Natural killer cell treated with Interleukin-12 subunit alpha and Interleukin-12 subunit beta and Interleukin-15 and Interleukin-18, amount 100 ng/mL, for 72 hours (primary cell): Measurements from ENCODE around the gene CABP7. TPM values are rescaled to one million over a fixed set of nuclear protein-coding genes. Genes with fewer than 3 reads are reported as not detected.

Source experiments
- ATAC-seq, 2 donors: fragments of 150-1000 bp; cut with Tn5 transposase in 1 of 2; sonication (Bioruptor Pico), chemical (Tn5 transposase) in 1 of 2; 2 replicates each; pipeline ENCODE4 v1.10.0; 2021
- DNase-seq: peaks from one replicate; pipeline ENCODE4 v3.0.0; 2022; ENCODE audit warnings: low spot score
- H3K27ac Mint-ChIP-seq, 2 donors: 1 replicate in 1 of 2; 2 replicates in 1 of 2; pipeline ENCODE4 v1.8.0; 2022; ENCODE audit warnings: mixed read lengths in 2 of 2, mild to moderate bottlenecking in 1 of 2, moderate library complexity in 1 of 2
- H3K27me3 Mint-ChIP-seq, 2 donors: 1 replicate in 1 of 2; 2 replicates in 1 of 2; pipeline ENCODE4 v1.8.0; 2022; ENCODE audit warnings: mixed read lengths in 2 of 2
- H3K36me3 Mint-ChIP-seq: one replicate; pipeline ENCODE4 v1.8.0; 2022; ENCODE audit warnings: mixed read lengths
- H3K4me1 Mint-ChIP-seq, 2 donors: 1 replicate in 1 of 2; 2 replicates in 1 of 2; pipeline ENCODE4 v1.8.0; 2022; ENCODE audit warnings: low read depth in 2 of 2, mixed read lengths in 2 of 2, mild to moderate bottlenecking in 1 of 2
- H3K4me3 Mint-ChIP-seq: one replicate; pipeline ENCODE4 v1.8.0; 2022; ENCODE audit warnings: mixed read lengths
- H3K9me3 Mint-ChIP-seq: 2 replicates; pipeline ENCODE4 v1.8.0; 2022; ENCODE audit warnings: mixed read lengths
- total RNA-seq, 2 donors: library from RNA; stranded (reverse); gene quantifications; one replicate each; pipeline ENCODE4 v1.2.3, GENCODE V29; 2022

Gene CABP7
- total RNA-seq, 2 donors from 2014 or later, result 0.07 to 0.17 TPM

GRCh38 chr22:29707471-29707870, 12.3 kb upstream of the CABP7 start:
- no peak overlapping the region for H3K4me3 Mint-ChIP-seq
- H3K36me3 Mint-ChIP-seq, result no peaks in the 10 kb centered on the region
- no peak for ATAC-seq
- no peak for DNase-seq
- H3K9me3 Mint-ChIP-seq, result no peaks in the 10 kb centered on the region
- peaks cover 0 to 2% of the 10 kb centered on the region in 2 donors for H3K4me1 Mint-ChIP-seq
- peaks cover 0 to 3% of the 10 kb centered on the region in 2 donors for H3K27me3 Mint-ChIP-seq
- H3K27ac Mint-ChIP-seq, result no peak overlapping the region

- no peaks in the 10 kb centered on the region for H3K4me1 Mint-ChIP-seq
- no peak for ATAC-seq
- H3K27me3 Mint-ChIP-seq, result peaks cover 0 to 3% of the 10 kb centered on the region in 2 donors
- no peak for DNase-seq
- no peak overlapping the region for H3K4me3 Mint-ChIP-seq
- no peak overlapping the region for H3K27ac Mint-ChIP-seq
- no peaks in the 10 kb centered on the region for H3K36me3 Mint-ChIP-seq
- no peaks in the 10 kb centered on the region for H3K9me3 Mint-ChIP-seq
These were observed 9.6 kb upstream of the CABP7 start for GRCh38 chr22:29710193-29710592.

- Mint-ChIP-seq H3K27ac (no peak overlapping the region), H3K4me1 (no peaks in the 10 kb centered on the region), H3K4me3 (no peak overlapping the region), H3K36me3 (no peaks in the 10 kb centered on the region), H3K27me3 (peaks cover 0 to 3% of the 10 kb centered on the region in 2 donors), H3K9me3 (no peaks in the 10 kb centered on the region)
- no peak for ATAC-seq
- no peak for DNase-seq
These were observed 8.7 kb upstream of the CABP7 start for GRCh38 chr22:29710922-29711593.

- ATAC-seq (no peak), DNase-seq (no peak)
- Mint-ChIP-seq H3K4me1 (no peaks in the 10 kb centered on the region), H3K9me3 (no peaks in the 10 kb centered on the region), H3K27me3 (peaks cover 5 to 7% of the 10 kb centered on the region in 2 donors), H3K27ac (no peak overlapping the region), H3K36me3 (no peaks in the 10 kb centered on the region), H3K4me3 (no peak overlapping the region)
These were observed 7.7 kb upstream of the CABP7 start for GRCh38 chr22:29712119-29712518.

- Mint-ChIP-seq H3K27me3 (peaks cover 10% of the 10 kb centered on the region in 2 donors), H3K9me3 (no peaks in the 10 kb centered on the region), H3K27ac (no peak overlapping the region), H3K4me1 (no peaks in the 10 kb centered on the region), H3K4me3 (no peak overlapping the region), H3K36me3 (no peaks in the 10 kb centered on the region)
- DNase-seq (no peak), ATAC-seq (no peak)
These were observed 6.6 kb upstream of the CABP7 start for GRCh38 chr22:29713156-29713727.

- DNase-seq (no peak), ATAC-seq (no peak)
- no peaks in the 10 kb centered on the region for H3K9me3 Mint-ChIP-seq
- H3K4me1 Mint-ChIP-seq, result no peaks in the 10 kb centered on the region
- H3K36me3 Mint-ChIP-seq, result no peaks in the 10 kb centered on the region
- H3K27me3 Mint-ChIP-seq, result peaks cover 20 to 24% of the 10 kb centered on the region in 2 donors
- no peak overlapping the region for H3K27ac Mint-ChIP-seq
- H3K4me3 Mint-ChIP-seq, result no peak overlapping the region
These were observed 4.6 kb upstream of the CABP7 start for GRCh38 chr22:29715240-29715639.

GRCh38 chr22:29715705-29716104, 4.1 kb upstream of the CABP7 start:
- H3K36me3 Mint-ChIP-seq, result no peaks in the 10 kb centered on the region
- H3K4me3 Mint-ChIP-seq, result no peak overlapping the region
- no peaks in the 10 kb centered on the region for H3K9me3 Mint-ChIP-seq
- H3K4me1 Mint-ChIP-seq, result no peaks in the 10 kb centered on the region
- DNase-seq (no peak), ATAC-seq (no peak)
- H3K27me3 Mint-ChIP-seq, result peaks cover 20 to 24% of the 10 kb centered on the region in 2 donors
- H3K27ac Mint-ChIP-seq, result no peak overlapping the region

GRCh38 chr22:29716814-29717545, 2.8 kb upstream of the CABP7 start:
- ATAC-seq (no peak), DNase-seq (no peak)
- peaks cover 23 to 24% of the 10 kb centered on the region in 2 donors for H3K27me3 Mint-ChIP-seq
- H3K36me3 Mint-ChIP-seq, result no peaks in the 10 kb centered on the region
- no peak overlapping the region for H3K4me3 Mint-ChIP-seq
- H3K27ac Mint-ChIP-seq, result no peak overlapping the region
- H3K9me3 Mint-ChIP-seq, result no peaks in the 10 kb centered on the region
- no peaks in the 10 kb centered on the region for H3K4me1 Mint-ChIP-seq

GRCh38 chr22:29717789-29718188, 2.0 kb upstream of the CABP7 start:
- Mint-ChIP-seq H3K9me3 (no peaks in the 10 kb centered on the region), H3K27ac (no peak overlapping the region), H3K36me3 (no peaks in the 10 kb centered on the region), H3K4me1 (no peaks in the 10 kb centered on the region), H3K4me3 (no peak overlapping the region), H3K27me3 (peaks cover 20 to 24% of the 10 kb centered on the region in 2 donors)
- DNase-seq (no peak), ATAC-seq (no peak)

GRCh38 chr22:29718949-29719898, 579 bp upstream of the CABP7 start:
- H3K4me3 Mint-ChIP-seq, result no peak overlapping the region
- DNase-seq (no peak), ATAC-seq (no peak)
- H3K27ac Mint-ChIP-seq, result no peak overlapping the region
- H3K27me3 Mint-ChIP-seq, result peaks cover 20 to 24% of the 10 kb centered on the region in 2 donors
- no peaks in the 10 kb centered on the region for H3K36me3 Mint-ChIP-seq
- no peaks in the 10 kb centered on the region for H3K4me1 Mint-ChIP-seq
- H3K9me3 Mint-ChIP-seq, result no peaks in the 10 kb centered on the region

GRCh38 chr22:29720811-29721323, 1.1 kb downstream of the CABP7 start:
- H3K4me1 Mint-ChIP-seq, result no peaks in the 10 kb centered on the region
- H3K27me3 Mint-ChIP-seq, result peaks cover 20 to 24% of the 10 kb centered on the region in 2 donors
- ATAC-seq, result no peak
- DNase-seq, result no peak
- no peak overlapping the region for H3K27ac Mint-ChIP-seq
- H3K4me3 Mint-ChIP-seq, result no peak overlapping the region
- H3K9me3 Mint-ChIP-seq, result no peaks in the 10 kb centered on the region
- H3K36me3 Mint-ChIP-seq, result no peaks in the 10 kb centered on the region

GRCh38 chr22:29722151-29722550, 2.3 kb downstream of the CABP7 start:
- Mint-ChIP-seq H3K36me3 (no peaks in the 10 kb centered on the region), H3K9me3 (no peaks in the 10 kb centered on the region), H3K27me3 (peaks cover 17 to 19% of the 10 kb centered on the region in 2 donors), H3K4me3 (no peak overlapping the region), H3K27ac (no peak overlapping the region), H3K4me1 (no peaks in the 10 kb centered on the region)
- DNase-seq, result no peak
- no peak for ATAC-seq

- Mint-ChIP-seq H3K27me3 (peaks cover 16 to 17% of the 10 kb centered on the region in 2 donors), H3K4me3 (no peak overlapping the region), H3K9me3 (no peaks in the 10 kb centered on the region), H3K27ac (no peak overlapping the region), H3K4me1 (no peaks in the 10 kb centered on the region), H3K36me3 (no peaks in the 10 kb centered on the region)
- ATAC-seq (no peak), DNase-seq (no peak)
These were observed 2.8 kb downstream of the CABP7 start for GRCh38 chr22:29722587-29722986.
